ENCODE measurements around the gene ISG20L2. TPM values are rescaled to one million over a fixed set of nuclear protein-coding genes. Genes with fewer than 3 reads are reported as not detected.
A peak's percentile ranks its signal among the peaks of the same experiment; 100 is the strongest.

ISG20L2 gene
- polyA plus RNA-seq, 3 donors = 17.2 to 23.5 (median 18.1) TPM

GRCh38 chr1:156675210-156676113 is 53.1 kb downstream of the ISG20L2 start:
- H3K4me3 Mint-ChIP-seq = peak overlapping the region in 1 of 2 donors; percentile 67
- Histone ChIP-seq H3K79me2 (ENCODE audit: insufficient read depth, low read length) (no peaks in the 10 kb centered on the region), H3K4me1 (ENCODE audit: control insufficient read depth in 1 of 2, insufficient read depth in 2 of 2, low read length in 2 of 2) (peaks cover 0 to 7% of the 10 kb centered on the region in 2 donors), H2AFZ (ENCODE audit: insufficient read depth, low read depth, low read length, poor library complexity, severe bottlenecking) (no peak overlapping the region), H3K36me3 (replicated peaks in 1 of 2; ENCODE audit: control insufficient read depth in 1 of 2, insufficient read depth in 2 of 2, low read length in 2 of 2) (no peaks in the 10 kb centered on the region), H3K4me3 (replicated peaks in 1 of 3; ENCODE audit: low read depth in 2 of 3, low read length in 3 of 3) (no peak overlapping the region), H3K9ac (ENCODE audit: insufficient read depth, low read length, poor library complexity, severe bottlenecking) (no peak overlapping the region), H3K27me3 (ENCODE audit: control insufficient read depth in 2 of 2, insufficient read depth in 2 of 2, low read length in 2 of 2) (peaks cover 38 to 82% of the 10 kb centered on the region in 2 donors), H4K20me1 (ENCODE audit: insufficient read depth, low read length) (no peaks in the 10 kb centered on the region), H3K27ac (ENCODE audit: low read depth in 1 of 2, low read length in 2 of 2) (no peak overlapping the region), H3K9me3 (replicated peaks in 1 of 2; ENCODE audit: control insufficient read depth in 1 of 2, insufficient read depth in 1 of 2, low read length in 2 of 2) (peaks cover 0 to 11% of the 10 kb centered on the region in 2 donors), H3K4me2 (replicated peaks; ENCODE audit: extremely low read depth, low read length, poor library complexity, severe bottlenecking) (no peak overlapping the region)
- H3K36me3 Mint-ChIP-seq = peaks cover 0 to 4% of the 10 kb centered on the region in 2 donors
- no peak for DNase-seq
- H3K4me1 Mint-ChIP-seq = peaks cover 12% of the 10 kb centered on the region
- peaks cover 0 to 11% (median 3%) of the 10 kb centered on the region in 7 donors for H3K9me3 Mint-ChIP-seq
- TF ChIP-seq CTCF (IDR thresholded peaks at IDR 0.05) = no peak
- peaks cover 65 to 90% (median 77%) of the 10 kb centered on the region in 3 donors for H3K27me3 Mint-ChIP-seq (ENCODE audit: low read depth in 3 of 3)
- intact Hi-C loops (cut with micrococcal nuclease) = loop anchor here (5.0 to 10.0 kb wide), 2 partner anchors 48 to 51 kb away; no protein-coding TSS in a partner anchor
- 87% methylated on average over 4 of the region's 18 CpGs for WGBS (ENCODE audit: insufficient coverage)
- H3K27ac Mint-ChIP-seq = no peak overlapping the region

GRCh38 chr1:156673387-156674121 is 55.0 kb downstream of the ISG20L2 start:
- Histone ChIP-seq H3K9me3 (replicated peaks in 1 of 2; ENCODE audit: control insufficient read depth in 1 of 2, insufficient read depth in 1 of 2, low read length in 2 of 2) (peaks cover 0 to 11% of the 10 kb centered on the region in 2 donors), H2AFZ (ENCODE audit: insufficient read depth, low read depth, low read length, poor library complexity, severe bottlenecking) (no peak overlapping the region), H4K20me1 (ENCODE audit: insufficient read depth, low read length) (no peaks in the 10 kb centered on the region), H3K79me2 (ENCODE audit: insufficient read depth, low read length) (no peaks in the 10 kb centered on the region), H3K9ac (ENCODE audit: insufficient read depth, low read length, poor library complexity, severe bottlenecking) (no peak overlapping the region), H3K4me2 (replicated peaks; ENCODE audit: extremely low read depth, low read length, poor library complexity, severe bottlenecking) (no peak overlapping the region), H3K36me3 (replicated peaks in 1 of 2; ENCODE audit: control insufficient read depth in 1 of 2, insufficient read depth in 2 of 2, low read length in 2 of 2) (no peaks in the 10 kb centered on the region), H3K27ac (ENCODE audit: low read depth in 1 of 2, low read length in 2 of 2) (no peak overlapping the region), H3K4me3 (replicated peaks in 1 of 3; ENCODE audit: low read depth in 2 of 3, low read length in 3 of 3) (no peak overlapping the region), H3K4me1 (ENCODE audit: control insufficient read depth in 1 of 2, insufficient read depth in 2 of 2, low read length in 2 of 2) (peaks cover 0 to 7% of the 10 kb centered on the region in 2 donors), H3K27me3 (ENCODE audit: control insufficient read depth in 2 of 2, insufficient read depth in 2 of 2, low read length in 2 of 2) (peaks cover 25 to 63% of the 10 kb centered on the region in 2 donors)
- DNase-seq = no peak
- no peak for TF ChIP-seq CTCF (IDR thresholded peaks at IDR 0.05)
- intact Hi-C loops (cut with micrococcal nuclease) = loop anchor here in 1 of 2 donors (10.0 kb wide), 1 partner anchor 49 kb away; no protein-coding TSS in a partner anchor
- H3K36me3 Mint-ChIP-seq = peaks cover 0 to 4% of the 10 kb centered on the region in 2 donors
- WGBS (ENCODE audit: insufficient coverage) = 93% methylated on average over 5 of the region's 8 CpGs
- peaks cover 12% of the 10 kb centered on the region for H3K4me1 Mint-ChIP-seq
- H3K4me3 Mint-ChIP-seq = no peak overlapping the region
- H3K27me3 Mint-ChIP-seq (ENCODE audit: low read depth in 3 of 3) = peaks cover 54 to 84% (median 63%) of the 10 kb centered on the region in 3 donors
- no peak overlapping the region for H3K27ac Mint-ChIP-seq
- peaks cover 0 to 11% (median 3%) of the 10 kb centered on the region in 7 donors for H3K9me3 Mint-ChIP-seq
